GM18870 (cell line): ENCODE results near the gene BICD1.
"Not testable (repeated sequence)": the region's sequence is repeated elsewhere in the genome, so short reads cannot be mapped to it uniquely, and the experiment has no call there.

Source experiments
- ATAC-seq: cut with Tn5 transposase; IDR thresholded peaks from one replicate; pipeline ENCODE4 v1.9.1; 2021; ENCODE audit warnings: moderate library complexity; ENCODE audit not compliant: unreplicated experiment

The BICD1 gene

GRCh38 chr12:32106517-32107358 is at the start of gene BICD1:
BICD1 (plus strand) TSS chr12:32106847; CDS start chr12:32107332, 485 bp downstream.
- peak; percentile 64 for ATAC-seq

DNA sequence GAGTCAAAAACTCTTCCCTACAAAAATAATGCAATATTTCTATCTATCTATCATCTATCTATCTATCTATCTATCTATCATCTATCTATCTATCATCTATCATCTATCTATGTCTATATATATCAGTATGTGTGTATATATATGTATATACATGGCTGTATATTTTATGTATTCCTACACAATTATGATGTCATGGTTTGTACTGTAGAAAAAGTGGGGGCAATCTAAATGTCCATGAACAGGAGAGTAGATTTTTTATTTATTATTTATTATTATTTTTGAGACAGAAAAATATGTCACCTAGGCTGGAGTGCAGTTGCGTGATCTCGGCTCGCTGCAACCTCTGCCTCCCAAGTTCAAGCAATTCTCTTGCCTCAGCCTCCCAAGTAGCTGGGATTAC is 45.6 kb upstream of the BICD1 start:
- no peak for ATAC-seq

GRCh38 chr12:32062881-32063280 is 43.8 kb upstream of the BICD1 start:
- ATAC-seq = no peak

GRCh38 chr12:32063796-32064195 is 42.9 kb upstream of the BICD1 start:
- no peak for ATAC-seq

- ATAC-seq = no peak
These were observed 40.4 kb upstream of the BICD1 start for GRCh38 chr12:32066206-32066605.

DNA sequence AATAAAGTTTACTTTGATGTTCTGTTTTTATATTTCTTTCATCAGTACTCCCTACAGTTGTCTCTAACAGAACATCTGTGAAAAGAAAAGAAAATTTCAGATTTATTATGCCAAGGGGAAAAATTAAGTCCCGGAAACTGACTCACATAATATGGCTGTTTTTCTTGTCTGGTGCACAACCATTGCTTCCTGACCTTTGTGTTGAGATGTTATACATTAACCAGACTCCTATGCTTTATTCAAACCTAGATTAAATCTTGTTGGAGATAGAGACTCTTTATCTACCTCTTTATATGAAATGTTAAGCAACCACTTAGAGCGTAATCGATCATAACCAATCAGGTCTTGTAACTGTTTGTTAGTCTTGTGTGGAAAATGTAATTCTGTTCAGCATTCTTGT is 37.6 kb upstream of the BICD1 start:
- no peak for ATAC-seq

DNA sequence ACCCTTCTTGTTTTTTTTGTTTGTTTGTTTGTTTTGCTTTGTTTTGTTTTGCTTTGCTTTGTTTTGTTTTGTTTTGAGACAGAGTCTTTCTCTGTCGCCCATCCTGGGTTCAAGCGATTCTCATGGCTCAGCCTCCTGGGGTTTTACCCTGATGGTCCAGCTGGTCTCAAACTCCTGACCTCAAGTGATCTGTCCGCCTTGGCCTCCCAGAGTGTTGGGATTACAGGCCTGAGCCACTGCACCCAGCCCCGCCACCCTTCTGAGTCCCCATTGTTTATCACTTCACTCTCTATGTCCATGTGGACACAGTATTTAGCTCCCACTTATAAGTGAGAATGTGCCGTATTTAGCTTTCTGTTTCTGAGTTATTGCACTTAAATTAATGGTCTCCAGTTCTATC is 36.9 kb upstream of the BICD1 start:
- ATAC-seq = no peak

DNA sequence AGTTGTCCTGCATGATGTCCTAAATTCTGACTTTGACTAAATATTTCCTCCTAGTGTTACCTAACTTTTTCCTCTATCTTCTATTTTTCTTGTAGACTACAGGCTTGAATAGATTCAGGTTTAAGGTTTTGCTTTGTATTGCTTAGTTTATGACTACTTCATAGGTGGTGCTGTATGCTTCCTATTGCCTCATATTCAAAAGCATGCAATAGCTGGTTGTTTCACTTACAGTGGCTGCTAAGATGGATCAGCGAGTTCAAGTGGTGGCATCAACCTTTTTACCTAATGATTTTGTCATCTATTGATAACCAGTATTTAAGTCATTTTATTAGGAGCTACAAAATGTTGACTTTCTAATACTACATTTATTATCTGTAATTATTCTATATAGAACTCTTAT is 36.3 kb upstream of the BICD1 start:
- ATAC-seq = no peak

DNA sequence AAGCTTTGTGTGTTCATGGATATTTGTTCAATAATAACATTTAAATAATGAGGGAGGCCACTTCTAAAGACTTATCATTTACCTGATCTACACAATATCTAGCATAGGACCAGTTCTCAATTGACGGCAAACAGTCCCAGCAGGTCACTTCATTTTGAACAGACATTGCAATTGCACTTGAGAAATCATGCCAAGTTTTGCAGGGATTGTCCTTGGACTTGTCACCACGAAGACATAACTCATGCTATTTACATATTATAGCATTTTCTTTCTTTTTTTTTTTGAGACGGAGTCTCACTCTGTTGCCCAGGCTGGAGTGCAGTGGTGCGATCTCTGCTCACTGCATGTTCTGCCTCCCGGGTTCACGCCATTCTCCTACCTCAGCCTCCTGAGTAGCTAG is 34.5 kb upstream of the BICD1 start:
- ATAC-seq = no peak

- no peak for ATAC-seq
These were observed 32.2 kb upstream of the BICD1 start for GRCh38 chr12:32074432-32074831.

DNA sequence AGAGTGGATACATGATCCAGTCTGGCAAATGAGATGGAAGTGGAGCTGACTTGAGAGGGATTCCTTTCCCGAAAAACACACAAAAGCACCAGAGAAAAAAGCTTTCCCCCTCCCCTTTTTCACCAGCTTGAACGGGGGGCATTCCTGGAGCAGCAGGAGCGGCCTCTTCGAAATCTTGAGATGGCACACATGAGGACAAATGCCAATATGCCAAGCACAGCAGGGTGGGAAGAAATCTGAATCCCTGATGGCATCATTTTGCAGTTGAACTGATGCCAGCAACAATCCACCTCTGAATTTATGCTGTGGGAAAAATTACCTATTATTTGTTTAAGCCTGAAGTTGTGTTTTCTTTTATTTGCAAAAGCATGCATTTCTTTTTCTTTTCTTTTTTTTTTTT is 29.7 kb upstream of the BICD1 start:
- no peak for ATAC-seq

DNA sequence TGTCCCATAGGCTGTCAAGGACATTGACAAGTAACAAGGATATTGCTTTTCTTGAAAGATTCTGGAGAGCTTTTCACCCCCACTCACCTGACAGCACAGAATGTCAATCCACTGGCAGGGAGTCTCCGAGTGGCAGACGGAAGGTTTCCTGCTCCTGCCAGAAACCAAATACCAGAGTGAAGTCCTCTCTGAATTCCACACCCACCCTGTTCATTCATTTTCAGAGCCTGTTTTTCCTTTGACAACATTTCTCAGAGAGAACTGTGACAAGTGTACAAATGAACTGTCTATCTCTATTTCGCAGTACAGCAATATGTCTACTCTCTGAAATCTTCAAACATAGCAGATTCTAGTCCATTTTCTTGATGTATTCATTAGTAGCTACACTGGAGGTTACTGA is 26.2 kb upstream of the BICD1 start:
- no peak for ATAC-seq

GRCh38 chr12:32083489-32083888 is 23.2 kb upstream of the BICD1 start:
- ATAC-seq = no peak

DNA sequence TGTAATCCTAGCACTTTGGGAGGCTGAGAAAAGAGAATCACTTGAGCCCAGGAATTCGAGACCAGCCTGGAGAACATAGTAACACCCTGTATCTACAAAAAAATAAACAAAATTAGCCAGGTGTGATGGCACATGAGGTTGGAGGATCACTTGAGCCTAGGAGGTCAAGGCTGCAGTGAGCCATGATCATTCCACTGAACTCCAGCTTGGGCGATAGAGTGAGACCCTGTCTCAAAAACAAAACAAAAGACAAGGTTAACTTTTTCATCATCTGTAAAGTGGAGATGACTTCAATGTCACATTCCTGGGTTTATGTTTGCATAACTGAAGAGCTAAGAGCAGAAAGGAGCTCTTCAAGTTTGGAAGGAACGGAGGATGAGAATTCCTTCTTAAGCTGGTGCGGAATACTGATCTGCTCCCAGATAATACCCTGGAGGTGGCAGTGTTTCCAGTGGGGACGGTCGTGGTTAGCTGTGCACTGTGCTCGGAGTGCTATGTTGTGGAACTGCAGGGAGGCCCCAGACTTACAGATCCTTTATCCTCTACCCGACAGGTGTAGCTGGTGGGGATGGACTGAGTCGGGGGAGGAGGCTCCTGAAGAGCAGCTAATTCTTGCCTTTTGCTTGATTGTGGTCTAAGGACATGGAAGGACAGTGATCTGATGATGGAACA is 22.5 kb upstream of the BICD1 start:
- no peak for ATAC-seq

GRCh38 chr12:32084753-32085152 is 21.9 kb upstream of the BICD1 start:
- ATAC-seq = no peak

GRCh38 chr12:32087306-32087705 is 19.3 kb upstream of the BICD1 start:
- ATAC-seq = no peak

DNA sequence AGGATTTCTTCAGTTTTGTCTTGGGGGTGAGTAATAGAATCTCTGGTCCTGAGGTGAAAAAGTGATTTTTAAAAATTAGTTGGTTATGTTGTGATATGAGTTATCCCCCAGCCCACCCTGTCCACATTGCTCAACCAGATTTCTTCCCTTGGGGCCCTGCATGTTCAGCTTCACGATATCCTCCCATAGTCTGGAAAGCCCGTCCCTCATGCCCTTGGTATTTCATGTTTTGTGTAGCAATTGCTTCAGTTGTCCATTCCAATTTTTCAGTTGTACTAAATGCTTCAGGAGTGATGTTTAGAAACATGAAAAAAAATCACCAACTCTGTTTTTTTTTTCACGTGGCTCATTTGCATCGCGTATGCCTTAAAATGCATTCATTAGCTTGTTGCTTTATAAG is 17.5 kb upstream of the BICD1 start:
- no peak for ATAC-seq

GRCh38 chr12:32089586-32089985 is 17.1 kb upstream of the BICD1 start:
- no peak for ATAC-seq

DNA sequence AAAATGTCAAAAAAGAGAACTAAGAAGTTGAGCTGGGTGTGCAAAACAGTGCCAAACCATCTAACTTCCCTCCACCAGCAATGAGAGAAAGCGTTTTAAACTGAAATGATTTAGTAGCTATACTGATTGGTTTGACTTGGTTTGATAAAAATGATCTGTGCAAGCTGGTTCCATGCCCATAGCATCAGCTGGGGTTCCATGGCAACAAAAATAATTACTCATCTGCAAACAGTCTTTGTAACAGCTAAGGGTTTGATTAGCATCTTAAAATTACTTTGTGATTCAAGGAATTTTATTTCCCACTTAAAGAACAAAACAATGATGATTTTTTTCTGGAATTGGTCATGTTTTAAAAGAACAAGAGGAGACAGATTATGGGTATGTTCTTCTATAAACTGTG is 15.0 kb upstream of the BICD1 start:
- no peak for ATAC-seq

- no peak for ATAC-seq
These were observed 8.5 kb upstream of the BICD1 start for GRCh38 chr12:32098112-32098511.

GRCh38 chr12:32099275-32099674 is 7.4 kb upstream of the BICD1 start:
- not testable (repeated sequence) for ATAC-seq

DNA sequence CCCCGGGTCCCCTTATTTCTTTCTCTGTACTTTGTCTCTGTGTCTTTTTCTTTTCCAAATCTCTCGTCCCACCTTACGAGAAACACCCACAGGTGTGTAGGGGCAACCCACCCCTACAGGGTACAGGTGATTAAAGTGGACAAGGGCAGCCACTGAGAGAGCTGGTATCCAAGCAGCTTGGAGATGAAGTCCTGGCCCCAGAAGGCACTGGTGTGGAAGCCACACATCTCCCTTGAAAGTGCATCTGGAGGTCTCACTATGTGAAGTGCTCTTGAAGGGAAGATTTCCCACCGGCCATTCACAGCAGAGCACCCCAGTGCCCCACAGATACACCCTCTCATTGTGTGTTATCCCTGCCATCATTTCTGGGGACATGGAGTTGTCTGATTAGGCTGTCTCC is 6.3 kb upstream of the BICD1 start:
- ATAC-seq = no peak
